ENCODE data around the gene KREMEN2. TPM values are rescaled to one million over a fixed set of nuclear protein-coding genes. Genes with fewer than 3 reads are reported as not detected.

The KREMEN2 gene
- total RNA-seq, 1 donor from 2014 or later = not detected

DNA sequence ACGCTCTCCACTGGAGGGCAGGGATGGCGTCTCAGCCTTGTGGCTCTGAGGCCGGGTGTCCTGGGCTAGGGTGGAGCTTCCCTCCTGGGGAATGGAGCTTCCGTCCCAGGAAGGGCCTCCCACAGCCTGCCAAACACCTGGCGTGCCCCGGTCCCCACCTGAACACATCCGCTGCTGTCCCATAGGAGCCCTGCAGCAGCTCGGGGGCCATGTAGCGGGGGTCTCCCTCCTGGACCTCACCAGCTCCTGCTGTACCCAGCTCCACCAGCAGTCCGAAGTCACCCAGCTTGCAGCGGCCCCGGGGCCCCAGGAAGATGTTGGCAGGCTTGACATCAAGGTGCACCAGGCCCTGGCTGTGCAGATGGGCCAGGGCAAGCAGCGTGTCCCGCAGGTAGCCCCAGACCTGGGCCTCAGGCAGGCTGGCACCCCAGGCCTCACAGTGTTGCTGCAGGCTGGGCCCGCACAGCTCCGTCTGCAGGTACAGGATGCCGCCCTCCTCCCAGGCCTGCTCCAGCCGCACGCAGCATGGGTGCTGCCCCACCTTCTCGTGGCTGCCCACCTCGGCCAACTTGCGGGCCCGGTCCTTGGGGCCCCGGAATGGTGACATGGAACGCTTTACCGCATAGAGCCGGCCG is 11.2 kb downstream of the KREMEN2 start:
- TF ChIP-seq, protein P1, sequence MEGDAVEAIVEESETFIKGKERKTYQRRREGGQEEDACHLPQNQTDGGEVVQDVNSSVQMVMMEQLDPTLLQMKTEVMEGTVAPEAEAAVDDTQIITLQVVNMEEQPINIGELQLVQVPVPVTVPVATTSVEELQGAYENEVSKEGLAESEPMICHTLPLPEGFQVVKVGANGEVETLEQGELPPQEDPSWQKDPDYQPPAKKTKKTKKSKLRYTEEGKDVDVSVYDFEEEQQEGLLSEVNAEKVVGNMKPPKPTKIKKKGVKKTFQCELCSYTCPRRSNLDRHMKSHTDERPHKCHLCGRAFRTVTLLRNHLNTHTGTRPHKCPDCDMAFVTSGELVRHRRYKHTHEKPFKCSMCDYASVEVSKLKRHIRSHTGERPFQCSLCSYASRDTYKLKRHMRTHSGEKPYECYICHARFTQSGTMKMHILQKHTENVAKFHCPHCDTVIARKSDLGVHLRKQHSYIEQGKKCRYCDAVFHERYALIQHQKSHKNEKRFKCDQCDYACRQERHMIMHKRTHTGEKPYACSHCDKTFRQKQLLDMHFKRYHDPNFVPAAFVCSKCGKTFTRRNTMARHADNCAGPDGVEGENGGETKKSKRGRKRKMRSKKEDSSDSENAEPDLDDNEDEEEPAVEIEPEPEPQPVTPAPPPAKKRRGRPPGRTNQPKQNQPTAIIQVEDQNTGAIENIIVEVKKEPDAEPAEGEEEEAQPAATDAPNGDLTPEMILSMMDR (IDR thresholded peaks at IDR 0.05; ENCODE audit: unreplicated experiment) = no peak
- H3K27me3 Mint-ChIP-seq (ENCODE audit: unreplicated experiment) = peaks cover 8% of the 10 kb centered on the region
- H3K36me3 Mint-ChIP-seq (ENCODE audit: low read depth, unreplicated experiment) = peaks cover 3% of the 10 kb centered on the region
- H3K27ac Mint-ChIP-seq (ENCODE audit: unreplicated experiment) = no peak overlapping the region
- H3K4me1 Mint-ChIP-seq (ENCODE audit: unreplicated experiment) = no peaks in the 10 kb centered on the region
- no peak overlapping the region for H3K4me3 Mint-ChIP-seq (ENCODE audit: unreplicated experiment)
- no peaks in the 10 kb centered on the region for H3K9me3 Mint-ChIP-seq (ENCODE audit: unreplicated experiment)
- DNase-seq (ENCODE audit: low spot score) = no peak

DNA sequence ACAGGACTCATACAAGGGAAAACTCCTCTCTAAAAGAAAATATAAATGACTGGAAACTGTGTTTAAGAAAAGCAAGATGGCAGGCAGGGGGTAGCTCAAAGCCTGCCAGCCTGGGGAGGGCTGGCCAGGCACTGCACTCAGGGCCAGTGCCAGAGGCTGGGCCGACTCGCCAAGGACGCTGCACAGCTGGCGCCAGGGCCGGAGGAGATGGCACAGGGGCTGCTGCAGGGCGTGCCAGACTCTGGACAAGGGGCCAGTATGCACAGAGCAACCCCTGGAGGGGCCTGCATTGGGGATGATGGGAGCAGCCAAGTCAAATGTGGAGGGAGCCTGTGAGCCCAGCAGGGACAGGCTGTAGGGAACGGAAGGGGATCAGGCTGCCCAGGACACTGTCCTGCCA is 12.1 kb downstream of the KREMEN2 start:
- TF ChIP-seq, protein P1 (IDR thresholded peaks at IDR 0.05; ENCODE audit: unreplicated experiment) = no peak
- Mint-ChIP-seq H3K36me3 (ENCODE audit: low read depth, unreplicated experiment) (peaks cover 3% of the 10 kb centered on the region), H3K27me3 (ENCODE audit: unreplicated experiment) (no peaks in the 10 kb centered on the region), H3K27ac (ENCODE audit: unreplicated experiment) (no peak overlapping the region), H3K4me3 (ENCODE audit: unreplicated experiment) (no peak overlapping the region), H3K9me3 (ENCODE audit: unreplicated experiment) (no peaks in the 10 kb centered on the region), H3K4me1 (ENCODE audit: unreplicated experiment) (peaks cover 4% of the 10 kb centered on the region)
- DNase-seq (ENCODE audit: low spot score) = no peak

GRCh38 chr16:2976673-2977072 is 12.6 kb downstream of the KREMEN2 start:
- Mint-ChIP-seq H3K27me3 (ENCODE audit: unreplicated experiment) (peaks cover 2% of the 10 kb centered on the region), H3K27ac (ENCODE audit: unreplicated experiment) (no peak overlapping the region), H3K4me3 (ENCODE audit: unreplicated experiment) (no peak overlapping the region), H3K4me1 (ENCODE audit: unreplicated experiment) (peaks cover 8% of the 10 kb centered on the region), H3K9me3 (ENCODE audit: unreplicated experiment) (no peaks in the 10 kb centered on the region), H3K36me3 (ENCODE audit: low read depth, unreplicated experiment) (peaks cover 3% of the 10 kb centered on the region)
- DNase-seq (ENCODE audit: low spot score) = no peak
- TF ChIP-seq, protein P1 (IDR thresholded peaks at IDR 0.05; ENCODE audit: unreplicated experiment) = no peak

DNA sequence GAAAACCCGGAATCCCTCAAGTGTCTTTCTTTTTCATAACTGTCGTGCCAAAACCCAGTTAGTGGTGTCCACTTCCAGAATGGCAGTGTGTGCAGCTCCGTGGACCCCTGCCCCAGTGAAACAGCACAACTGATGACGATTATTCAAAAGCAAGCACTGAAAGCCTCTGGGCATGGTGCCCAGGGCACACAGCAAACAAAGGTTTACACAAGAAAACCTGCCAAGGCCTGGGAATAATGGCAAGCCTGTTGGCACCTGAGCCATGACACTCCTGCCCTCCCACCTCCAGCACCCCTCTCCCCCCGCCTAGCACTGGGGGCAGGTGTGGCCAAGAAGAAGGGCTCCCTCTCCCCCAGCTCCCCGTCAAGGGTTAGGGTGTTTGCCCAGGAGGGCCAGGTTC is 13.4 kb downstream of the KREMEN2 start:
- DNase-seq (ENCODE audit: low spot score) = no peak
- Mint-ChIP-seq H3K27me3 (ENCODE audit: unreplicated experiment) (peaks cover 7% of the 10 kb centered on the region), H3K9me3 (ENCODE audit: unreplicated experiment) (no peaks in the 10 kb centered on the region), H3K27ac (ENCODE audit: unreplicated experiment) (no peak overlapping the region), H3K36me3 (ENCODE audit: low read depth, unreplicated experiment) (no peaks in the 10 kb centered on the region), H3K4me1 (ENCODE audit: unreplicated experiment) (peaks cover 13% of the 10 kb centered on the region), H3K4me3 (ENCODE audit: unreplicated experiment) (no peak overlapping the region)
- TF ChIP-seq, protein P1 (IDR thresholded peaks at IDR 0.05; ENCODE audit: unreplicated experiment) = no peak

DNA sequence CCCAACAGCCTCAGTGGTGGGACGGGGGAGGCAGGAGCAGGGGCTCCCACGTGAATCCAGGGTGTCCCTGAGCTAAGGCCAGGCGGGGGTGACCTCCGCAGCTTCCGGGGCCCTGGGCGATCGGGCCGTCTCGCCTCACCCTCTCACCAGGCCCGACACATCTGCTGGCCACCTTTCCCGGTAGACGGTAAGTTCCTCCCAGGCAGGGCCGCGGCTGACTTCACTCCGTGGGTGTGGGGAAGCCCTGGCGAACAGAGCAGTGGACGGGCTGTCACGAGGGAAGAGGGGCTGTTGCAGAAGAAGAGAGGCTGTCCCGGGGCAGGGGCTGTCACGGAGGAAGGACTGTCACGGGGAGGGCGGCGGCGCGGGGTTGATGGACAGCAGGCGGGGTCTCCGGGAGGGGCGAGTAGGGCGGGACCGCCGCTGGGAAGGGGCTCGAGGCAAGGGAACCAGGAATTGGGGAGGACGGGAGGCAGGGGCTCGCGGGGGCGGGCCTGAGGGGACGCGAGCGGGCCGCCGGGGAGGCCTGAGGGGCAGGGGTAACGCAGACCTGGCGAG is 15.7 kb downstream of the KREMEN2 start:
- Mint-ChIP-seq H3K36me3 (ENCODE audit: low read depth, unreplicated experiment) (no peaks in the 10 kb centered on the region), H3K9me3 (ENCODE audit: unreplicated experiment) (no peaks in the 10 kb centered on the region), H3K27ac (ENCODE audit: unreplicated experiment) (no peak overlapping the region), H3K27me3 (ENCODE audit: unreplicated experiment) (peaks cover 7% of the 10 kb centered on the region), H3K4me1 (ENCODE audit: unreplicated experiment) (peaks cover 13% of the 10 kb centered on the region), H3K4me3 (ENCODE audit: unreplicated experiment) (peak overlapping the region; percentile 73)
- DNase-seq (ENCODE audit: low spot score) = no peak
- TF ChIP-seq, protein P1 (IDR thresholded peaks at IDR 0.05; ENCODE audit: unreplicated experiment) = no peak

Measured in endothelial cell (in vitro differentiated cells).